ENCODE measurements around the gene DLK1. TPM values are rescaled to one million over a fixed set of nuclear protein-coding genes. Genes with fewer than 3 reads are reported as not detected.

Gene DLK1
- total and polyA plus RNA-seq, 2 experiments from 2014 or later, result 1,378 to 3,299 TPM

GRCh38 chr14:100713705-100714104 is 13.0 kb upstream of the DLK1 start:
- no peaks in the 10 kb centered on the region for H3K27me3 ChIP-seq
- no peak for DNase-seq (ENCODE audit: low spot score)
- no peaks in the 10 kb centered on the region for H3K9me3 ChIP-seq (ENCODE audit: low read depth)
- no peaks in the 10 kb centered on the region for H4K20me1 ChIP-seq (ENCODE audit: insufficient read depth, poor library complexity, severe bottlenecking)
- H3K4me1 ChIP-seq (ENCODE audit: insufficient read depth), result peaks cover 28% of the 10 kb centered on the region
- no peaks in the 10 kb centered on the region for H3K9me2 ChIP-seq (replicated peaks; ENCODE audit: insufficient read depth)
- no peak overlapping the region for H2AFZ ChIP-seq
- no peaks in the 10 kb centered on the region for H3K36me3 ChIP-seq (replicated peaks; ENCODE audit: insufficient read depth, low read depth)
- no peak overlapping the region for H3K27ac ChIP-seq
- TF ChIP-seq, protein P1, sequence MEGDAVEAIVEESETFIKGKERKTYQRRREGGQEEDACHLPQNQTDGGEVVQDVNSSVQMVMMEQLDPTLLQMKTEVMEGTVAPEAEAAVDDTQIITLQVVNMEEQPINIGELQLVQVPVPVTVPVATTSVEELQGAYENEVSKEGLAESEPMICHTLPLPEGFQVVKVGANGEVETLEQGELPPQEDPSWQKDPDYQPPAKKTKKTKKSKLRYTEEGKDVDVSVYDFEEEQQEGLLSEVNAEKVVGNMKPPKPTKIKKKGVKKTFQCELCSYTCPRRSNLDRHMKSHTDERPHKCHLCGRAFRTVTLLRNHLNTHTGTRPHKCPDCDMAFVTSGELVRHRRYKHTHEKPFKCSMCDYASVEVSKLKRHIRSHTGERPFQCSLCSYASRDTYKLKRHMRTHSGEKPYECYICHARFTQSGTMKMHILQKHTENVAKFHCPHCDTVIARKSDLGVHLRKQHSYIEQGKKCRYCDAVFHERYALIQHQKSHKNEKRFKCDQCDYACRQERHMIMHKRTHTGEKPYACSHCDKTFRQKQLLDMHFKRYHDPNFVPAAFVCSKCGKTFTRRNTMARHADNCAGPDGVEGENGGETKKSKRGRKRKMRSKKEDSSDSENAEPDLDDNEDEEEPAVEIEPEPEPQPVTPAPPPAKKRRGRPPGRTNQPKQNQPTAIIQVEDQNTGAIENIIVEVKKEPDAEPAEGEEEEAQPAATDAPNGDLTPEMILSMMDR (IDR thresholded peaks at IDR 0.05; ENCODE audit: poor library complexity), result no peak
- TF ChIP-seq EZH2phosphoT487 (IDR thresholded peaks at IDR 0.05; ENCODE audit: low read depth, severe bottlenecking, unreplicated experiment) (no peak), EZH2 (IDR thresholded peaks at IDR 0.05; ENCODE audit: borderline replicate concordance) (no peak)
- H3K4me3 ChIP-seq, result no peak overlapping the region
- 82% methylated on average over 10 of the region's 10 CpGs for WGBS (ENCODE audit: low lambda C conversion rate, missing lambda C conversion rate)
- no peaks in the 10 kb centered on the region for H3K79me2 ChIP-seq
- H3K4me2 ChIP-seq, result no peak overlapping the region

GRCh38 chr14:100714258-100714892 is 12.3 kb upstream of the DLK1 start:
- no peak overlapping the region for H3K4me2 ChIP-seq
- H3K27ac ChIP-seq, result no peak overlapping the region
- no peak overlapping the region for H2AFZ ChIP-seq
- no peaks in the 10 kb centered on the region for H3K9me3 ChIP-seq (ENCODE audit: low read depth)
- peaks cover 23% of the 10 kb centered on the region for H3K4me1 ChIP-seq (ENCODE audit: insufficient read depth)
- TF ChIP-seq, protein P1 (IDR thresholded peaks at IDR 0.05; ENCODE audit: poor library complexity), result no peak
- no peak for TF ChIP-seq EZH2phosphoT487 (IDR thresholded peaks at IDR 0.05; ENCODE audit: low read depth, severe bottlenecking, unreplicated experiment)
- no peak for TF ChIP-seq EZH2 (IDR thresholded peaks at IDR 0.05; ENCODE audit: borderline replicate concordance)
- H4K20me1 ChIP-seq (ENCODE audit: insufficient read depth, poor library complexity, severe bottlenecking), result no peaks in the 10 kb centered on the region
- 85% methylated on average over 23 of the region's 23 CpGs for WGBS (ENCODE audit: low lambda C conversion rate, missing lambda C conversion rate)
- H3K9me2 ChIP-seq (replicated peaks; ENCODE audit: insufficient read depth), result no peaks in the 10 kb centered on the region
- no peaks in the 10 kb centered on the region for H3K79me2 ChIP-seq
- H3K27me3 ChIP-seq, result no peaks in the 10 kb centered on the region
- DNase-seq (ENCODE audit: low spot score), result no peak
- H3K4me3 ChIP-seq, result no peak overlapping the region
- no peaks in the 10 kb centered on the region for H3K36me3 ChIP-seq (replicated peaks; ENCODE audit: insufficient read depth, low read depth)

GRCh38 chr14:100715332-100715731 is 11.4 kb upstream of the DLK1 start:
- no peaks in the 10 kb centered on the region for H3K9me2 ChIP-seq (replicated peaks; ENCODE audit: insufficient read depth)
- H3K27me3 ChIP-seq, result no peaks in the 10 kb centered on the region
- H4K20me1 ChIP-seq (ENCODE audit: insufficient read depth, poor library complexity, severe bottlenecking), result no peaks in the 10 kb centered on the region
- TF ChIP-seq EZH2phosphoT487 (IDR thresholded peaks at IDR 0.05; ENCODE audit: low read depth, severe bottlenecking, unreplicated experiment), result no peak
- no peak for TF ChIP-seq EZH2 (IDR thresholded peaks at IDR 0.05; ENCODE audit: borderline replicate concordance)
- TF ChIP-seq, protein P1 (IDR thresholded peaks at IDR 0.05; ENCODE audit: poor library complexity), result no peak
- H3K27ac ChIP-seq, result no peak overlapping the region
- DNase-seq (ENCODE audit: low spot score), result no peak
- H3K79me2 ChIP-seq, result no peaks in the 10 kb centered on the region
- no peaks in the 10 kb centered on the region for H3K9me3 ChIP-seq (ENCODE audit: low read depth)
- H3K36me3 ChIP-seq (replicated peaks; ENCODE audit: insufficient read depth, low read depth), result no peaks in the 10 kb centered on the region
- WGBS (ENCODE audit: low lambda C conversion rate, missing lambda C conversion rate), result 90% methylated on average over 9 of the region's 9 CpGs
- no peak overlapping the region for H3K4me2 ChIP-seq
- peaks cover 14% of the 10 kb centered on the region for H3K4me1 ChIP-seq (ENCODE audit: insufficient read depth)
- H3K4me3 ChIP-seq, result no peak overlapping the region
- H2AFZ ChIP-seq, result no peak overlapping the region

All from hepatocyte (in vitro differentiated cells).